Hematopoietic multipotent progenitor cell (in vitro differentiated cells): ENCODE data around the gene COL9A1. TPM values are rescaled to one million over a fixed set of nuclear protein-coding genes. Genes with fewer than 3 reads are reported as not detected.

ENCODE experiments used
- DNase-seq, 3 donors: peaks; one replicate each; pipeline ENCODE4 v3.0.0-alpha.2; 2011 to 2015; ENCODE audit warnings: low read depth in 2 of 3, low spot score in 2 of 3
- total RNA-seq: library from RNA; depleted of rRNA; stranded (reverse); fragments of >200 nt; gene quantifications from one replicate; pipeline ENCODE4 v1.2.3, GENCODE V29; 2012

COL9A1 gene
- total RNA-seq, 1 donor: not detected

GRCh38 chr6:70180183-70180900 lies 122.5 kb downstream of the COL9A1 start:
- no peak for DNase-seq

- no peak for DNase-seq
These were observed 125.9 kb downstream of the COL9A1 start for GRCh38 chr6:70176842-70177550.

GRCh38 chr6:70175770-70176169 lies 127.1 kb downstream of the COL9A1 start:
- no peak for DNase-seq

GRCh38 chr6:70172252-70172651 lies 130.6 kb downstream of the COL9A1 start:
- DNase-seq: no peak

- no peak for DNase-seq
These were observed 131.6 kb downstream of the COL9A1 start for GRCh38 chr6:70171236-70171635.

- DNase-seq: no peak
These were observed 134.1 kb downstream of the COL9A1 start for GRCh38 chr6:70168681-70169377.

Other genes with a start within 250 kb of the COL9A1 start
- 18.6 TPM for gene FAM135A, start 110.4 kb upstream of the COL9A1 start, total RNA-seq